H9 (cell line): ENCODE data around the gene LRR1. TPM values are rescaled to one million over a fixed set of nuclear protein-coding genes. Genes with fewer than 3 reads are reported as not detected.

Experiments
- DNase-seq: peaks from one replicate; pipeline ENCODE4 v3.0.0-alpha.2; 2017
- H2AFZ ChIP-seq: one replicate; pipeline ENCODE4 v1.6.1; 2013; ENCODE audit warnings: mild to moderate bottlenecking, low read length, control low read depth, moderate library complexity
- H2AK5ac ChIP-seq: 2 replicates; pipeline ENCODE4 v1.6.1; 2013; ENCODE audit warnings: low read length, control low read depth, mixed read lengths; ENCODE audit not compliant: insufficient read length
- H2BK120ac ChIP-seq: one replicate; pipeline ENCODE4 v1.6.1; 2013; ENCODE audit warnings: low read depth, mild to moderate bottlenecking, low read length, control low read depth, inconsistent platforms; ENCODE audit not compliant: poor library complexity, severe bottlenecking
- H2BK12ac ChIP-seq: 2 replicates; pipeline ENCODE4 v1.6.1; 2013; ENCODE audit warnings: low read length, control low read depth, mixed read lengths, low read depth; ENCODE audit not compliant: insufficient read length
- H2BK15ac ChIP-seq: 2 replicates; pipeline ENCODE4 v1.6.1; 2013; ENCODE audit warnings: low read depth, low read length, control low read depth
- H2BK20ac ChIP-seq: one replicate; pipeline ENCODE4 v1.6.1; 2013; ENCODE audit warnings: low read depth, mild to moderate bottlenecking, low read length, control low read depth, inconsistent platforms; ENCODE audit not compliant: poor library complexity, severe bottlenecking
- H2BK5ac ChIP-seq: 2 replicates; pipeline ENCODE4 v1.6.1; 2013; ENCODE audit warnings: low read length, control low read depth, mixed read lengths; ENCODE audit not compliant: insufficient read length
- H3K14ac ChIP-seq: 2 replicates; pipeline ENCODE4 v1.6.1; 2013; ENCODE audit warnings: low read length, control low read depth; ENCODE audit not compliant: insufficient read depth
- H3K18ac ChIP-seq: 2 replicates; pipeline ENCODE4 v1.6.1; 2013; ENCODE audit warnings: low read depth, mild to moderate bottlenecking, mixed read lengths, low read length, control low read depth; ENCODE audit not compliant: insufficient read length
- H3K23ac ChIP-seq: 2 replicates; pipeline ENCODE4 v1.6.1; 2013; ENCODE audit warnings: low read length, control low read depth, mixed read lengths, low read depth; ENCODE audit not compliant: insufficient read length
- H3K23me2 ChIP-seq: 2 replicates; pipeline ENCODE4 v1.6.1; 2013; ENCODE audit warnings: low read depth, mild to moderate bottlenecking, mixed read lengths, low read length, control low read depth; ENCODE audit not compliant: insufficient read length, poor library complexity, severe bottlenecking
- H3K27ac ChIP-seq: 2 replicates; pipeline ENCODE4 v1.5.1; 2013; ENCODE audit warnings: low read length, control low read depth, mixed read lengths, low read depth; ENCODE audit not compliant: insufficient read length
- H3K27me3 ChIP-seq: 2 replicates; pipeline ENCODE4 v1.6.1; 2013; ENCODE audit warnings: low read length, control low read depth, inconsistent platforms; ENCODE audit not compliant: insufficient read depth
- H3K4ac ChIP-seq: 2 replicates; pipeline ENCODE4 v1.6.1; 2013; ENCODE audit warnings: low read depth, mild to moderate bottlenecking, control low read depth, inconsistent platforms, low read length, moderate library complexity
- H3K4me1 ChIP-seq: 2 replicates; pipeline ENCODE4 v1.6.1; 2013; ENCODE audit warnings: low read length, control low read depth, inconsistent platforms; ENCODE audit not compliant: insufficient read depth
- H3K4me2 ChIP-seq: 2 replicates; pipeline ENCODE4 v1.6.1; 2013; ENCODE audit warnings: low read length, control low read depth, mixed read lengths; ENCODE audit not compliant: insufficient read length, insufficient read depth
- H3K56ac ChIP-seq: 2 replicates; pipeline ENCODE4 v1.6.1; 2013; ENCODE audit warnings: low read depth, mild to moderate bottlenecking, mixed read lengths, low read length, control low read depth; ENCODE audit not compliant: insufficient read length
- H3K79me1 ChIP-seq: 2 replicates; pipeline ENCODE4 v1.6.1; 2013; ENCODE audit warnings: low read depth, mild to moderate bottlenecking, moderate library complexity, low read length, control low read depth, inconsistent platforms; ENCODE audit not compliant: insufficient read depth, poor library complexity, severe bottlenecking
- H3K79me2 ChIP-seq: 2 replicates; pipeline ENCODE4 v1.6.1; 2013; ENCODE audit warnings: low read length, control low read depth, inconsistent platforms; ENCODE audit not compliant: insufficient read depth
- H3K9ac ChIP-seq: 2 replicates; pipeline ENCODE4 v1.6.1; 2013; ENCODE audit warnings: low read length, control low read depth, mixed read lengths; ENCODE audit not compliant: insufficient read length; ENCODE audit errors: extremely low read depth
- H3K9me3 ChIP-seq: one replicate; pipeline ENCODE4 v1.6.1; 2013; ENCODE audit warnings: low read depth, low read length, inconsistent platforms; ENCODE audit not compliant: control insufficient read depth
- H3T11ph ChIP-seq: one replicate; pipeline ENCODE4 v1.6.1; 2013; ENCODE audit warnings: mild to moderate bottlenecking, low read length, control low read depth, inconsistent platforms
- H4K20me1 ChIP-seq: one replicate; pipeline ENCODE4 v1.6.1; 2013; ENCODE audit not compliant: control insufficient read depth, insufficient read length, insufficient read depth
- H4K5ac ChIP-seq: 2 replicates; pipeline ENCODE4 v1.6.1; 2013; ENCODE audit warnings: low read depth, mild to moderate bottlenecking, mixed read lengths, low read length, control low read depth; ENCODE audit not compliant: insufficient read length
- H4K8ac ChIP-seq: replicated peaks from 2 replicates; pipeline ENCODE4 v1.6.1; 2013; ENCODE audit warnings: low read length, control low read depth, mixed read lengths, low read depth; ENCODE audit not compliant: insufficient read length
- H4K91ac ChIP-seq: 2 replicates; pipeline ENCODE4 v1.6.1; 2013; ENCODE audit warnings: low read depth, mild to moderate bottlenecking, moderate library complexity, mixed read lengths, low read length, control low read depth; ENCODE audit not compliant: insufficient read length
- H3K27ac Mint-ChIP-seq, 3 experiments: 2 replicates in 2 of 3; 3 replicates in 1 of 3; pipeline ENCODE4 v1.8.0; 2020 to 2021; ENCODE audit warnings: mixed read lengths in 3 of 3, mild to moderate bottlenecking in 1 of 3, moderate library complexity in 1 of 3
- H3K27me3 Mint-ChIP-seq: 2 replicates; pipeline ENCODE4 v1.8.0; 2021; ENCODE audit warnings: low read depth, mild to moderate bottlenecking, moderate library complexity, mixed read lengths
- H3K36me3 Mint-ChIP-seq, 3 experiments: 2 replicates in 2 of 3; 3 replicates in 1 of 3; pipeline ENCODE4 v1.8.0; 2020 to 2021; ENCODE audit warnings: low read depth in 3 of 3, mixed read lengths in 3 of 3; ENCODE audit not compliant: insufficient read depth in 1 of 3
- H3K4me1 Mint-ChIP-seq, 2 experiments: 2 replicates each; pipeline ENCODE4 v1.8.0; 2020; ENCODE audit warnings: mixed read lengths in 2 of 2
- H3K4me3 Mint-ChIP-seq, 2 experiments: 2 replicates in 1 of 2; 3 replicates in 1 of 2; pipeline ENCODE4 v1.8.0; 2020 to 2021; ENCODE audit warnings: mild to moderate bottlenecking in 2 of 2, mixed read lengths in 2 of 2, moderate library complexity in 1 of 2
- H3K9me3 Mint-ChIP-seq, 2 experiments: 2 replicates in 1 of 2; 3 replicates in 1 of 2; pipeline ENCODE4 v1.8.0; 2020; ENCODE audit warnings: mild to moderate bottlenecking in 2 of 2, mixed read lengths in 2 of 2, moderate library complexity in 1 of 2
- CTCF ChIP-seq: fragments of 200-600 bp; sonication (generic); conservative IDR thresholded peaks from 3 replicates; pipeline ENCODE4 v1.8.0; 2021; ENCODE audit warnings: antibody characterized with exemption, mild to moderate bottlenecking
- WGBS: extraction: QIAGEN DNeasy Blood & Tissue Kit; methylation state at CpG from one replicate; pipeline ENCODE4 v1.1.7; 2013; ENCODE audit warnings: missing lambda C conversion rate, low lambda C conversion rate, mixed read lengths; ENCODE audit not compliant: insufficient read length; ENCODE audit errors: extremely low coverage; 5-methylcytosine and 5-hydroxymethylcytosine counted together
- total RNA-seq: library from RNA; stranded (reverse); gene quantifications from 2 replicates; pipeline ENCODE4 v1.2.1, GENCODE V29; 2021

The LRR1 gene
- total RNA-seq, 1 experiment from 2014 or later = 38.6 TPM

- no peaks in the 10 kb centered on the region for H3K4me1 ChIP-seq
- H2BK5ac ChIP-seq = no peak overlapping the region
- no peak overlapping the region for H2BK12ac ChIP-seq
- no peak overlapping the region for H4K5ac ChIP-seq
- H3K27me3 Mint-ChIP-seq = no peaks in the 10 kb centered on the region
- H3K79me2 ChIP-seq = no peaks in the 10 kb centered on the region
- no peak overlapping the region for H3K4me3 Mint-ChIP-seq
- H2BK20ac ChIP-seq = no peak overlapping the region
- H3K23me2 ChIP-seq = no peaks in the 10 kb centered on the region
- peaks cover 25 to 31% (median 26%) of the 10 kb centered on the region in 3 experiments for H3K36me3 Mint-ChIP-seq
- no peak overlapping the region for H3K56ac ChIP-seq
- peaks cover 0 to 6% of the 10 kb centered on the region in 2 experiments; a peak in 2 of 4 replicates for H3K4me1 Mint-ChIP-seq
- no peak overlapping the region for H2BK120ac ChIP-seq
- H4K8ac ChIP-seq = no peak overlapping the region
- no peak for TF ChIP-seq CTCF
- H3K23ac ChIP-seq = no peak overlapping the region
- H3K4me2 ChIP-seq = no peak overlapping the region
- H3K9me3 ChIP-seq = no peaks in the 10 kb centered on the region
- no peak overlapping the region for H3K14ac ChIP-seq
- H3K27ac ChIP-seq = no peak overlapping the region
- no peak overlapping the region for H3K9ac ChIP-seq
- H3K27me3 ChIP-seq = no peaks in the 10 kb centered on the region
- no peak overlapping the region for H2AK5ac ChIP-seq
- no CpG with 5 or more reads among the region's 3 CpGs for WGBS
- no peak overlapping the region for H4K91ac ChIP-seq
- no peak overlapping the region for H3T11ph ChIP-seq
- H2BK15ac ChIP-seq = no peak overlapping the region
- H2AFZ ChIP-seq = no peak overlapping the region
- H3K79me1 ChIP-seq = no peaks in the 10 kb centered on the region
- no peak overlapping the region for H3K27ac Mint-ChIP-seq
- DNase-seq = no peak
- H4K20me1 ChIP-seq = no peaks in the 10 kb centered on the region
- H3K9me3 Mint-ChIP-seq = peaks cover 5 to 8% of the 10 kb centered on the region in 2 experiments; a peak in 4 of 5 replicates
- no peak overlapping the region for H3K18ac ChIP-seq
- no peak overlapping the region for H3K4ac ChIP-seq
Measured at GRCh38 chr14:49569281-49569680, 29.5 kb upstream of the LRR1 start.
